K562 (cell line): ENCODE measurements around the gene SPRR1A. TPM values are rescaled to one million over a fixed set of nuclear protein-coding genes. Genes with fewer than 3 reads are reported as not detected.

Experiments used
- ATAC-seq: fragments of 200-7000 bp; cut with Tn5 transposase; 3 replicates; pipeline ENCODE4 v1.9.1; 2020; ENCODE audit warnings: moderate library complexity
- BruUV-seq: library from RNA; stranded (reverse); fragments of 400-500 nt; replicated peaks from 2 replicates; lab custom pipeline; 2021; lab: Mats Ljungman, UMichigan
- CTCF ChIA-PET: fragments of 300-600 bp; formaldehyde crosslinking; extraction: SDS; loops from one replicate; lab custom pipeline; 2021; ENCODE audit warnings: low intra/inter-chr PET ratio; lab: Yijun Ruan, JAX
- POLR2A ChIA-PET: fragments of 300-600, 350-650 bp; sonication (Branson Sonifier 250); formaldehyde crosslinking; extraction: SDS; loops from one replicate; lab custom pipeline; 2021; ENCODE audit warnings: antibody characterized with exemption, inconsistent platforms; lab: Yijun Ruan, JAX
- DNase-seq, 4 experiments: peaks; one replicate each; pipeline versions ENCODE4 v3.0.0 to v3.0.0-alpha.2; 2011 to 2018; ENCODE audit warnings: low spot score in 3 of 4, mixed read lengths in 3 of 4; ENCODE audit errors: extremely low read depth in 1 of 4
- FAIRE-seq: peaks from 2 replicates; lab custom pipeline; 2011; peaks lifted over from hg19 to GRCh38; lab: Jason Lieb, UNC
- H2AFZ ChIP-seq: 2 replicates; pipeline ENCODE4 v1.6.0; 2011; ENCODE audit warnings: low read depth, low read length, control low read depth, inconsistent platforms
- H3K27ac ChIP-seq: fragments of 200-600 bp; 3 replicates; pipeline ENCODE4 v1.8.0; 2011; ENCODE audit warnings: low read depth, mild to moderate bottlenecking, control low read depth, inconsistent platforms, low read length, moderate library complexity, mixed read lengths; ENCODE audit errors: extremely low read depth
- H3K27me3 ChIP-seq, 2 experiments: fragments of 300-600 bp in 1 of 2; 2 replicates in 1 of 2; 3 replicates in 1 of 2; pipeline versions ENCODE4 v1.6.0 to v1.8.0; 2011; ENCODE audit warnings: inconsistent platforms in 2 of 2, low read length in 2 of 2, mild to moderate bottlenecking in 1 of 2, mixed read lengths in 1 of 2, moderate library complexity in 1 of 2; ENCODE audit not compliant: control insufficient read depth in 2 of 2, insufficient read depth in 2 of 2
- H3K36me3 ChIP-seq: fragments of 300-600 bp; 3 replicates; pipeline ENCODE4 v1.8.0; 2011; ENCODE audit warnings: mild to moderate bottlenecking, low read length, inconsistent platforms; ENCODE audit not compliant: control insufficient read depth, insufficient read depth
- H3K4me1 ChIP-seq, 2 experiments: fragments of 200-600 bp in 1 of 2; replicated peaks in 1 of 2; 2 replicates in 1 of 2; 3 replicates in 1 of 2; pipeline versions ENCODE4 v1.5.1 to v1.8.0; 2011; ENCODE audit warnings: inconsistent platforms in 2 of 2, low read length in 2 of 2, mild to moderate bottlenecking in 1 of 2, mixed read lengths in 1 of 2, moderate library complexity in 1 of 2; ENCODE audit not compliant: control insufficient read depth in 2 of 2, insufficient read depth in 2 of 2
- H3K4me2 ChIP-seq: 2 replicates; pipeline ENCODE4 v1.6.1; 2011; ENCODE audit warnings: low read length, control low read depth, inconsistent platforms, mixed read lengths; ENCODE audit not compliant: insufficient read depth
- H3K4me3 ChIP-seq: fragments of 200-600 bp; sonication (generic), shearing (Covaris generic); 2 replicates; pipeline ENCODE4 v1.5.1; 2016; ENCODE audit warnings: control low read depth, inconsistent platforms
- H3K79me2 ChIP-seq: fragments of 200-600 bp; 3 replicates; pipeline ENCODE4 v1.8.0; 2011; ENCODE audit warnings: low read length, inconsistent platforms; ENCODE audit not compliant: control insufficient read depth, insufficient read depth
- H3K9ac ChIP-seq, 2 experiments: 2 replicates each; pipeline versions ENCODE4 v1.6.0 to v1.6.1; 2011; ENCODE audit warnings: low read depth in 2 of 2, low read length in 2 of 2, control low read depth in 1 of 2, inconsistent platforms in 1 of 2, mild to moderate bottlenecking in 1 of 2, mixed read lengths in 1 of 2; ENCODE audit not compliant: insufficient read depth in 1 of 2
- H3K9me1 ChIP-seq: one replicate; pipeline ENCODE4 v1.6.0; 2011; ENCODE audit warnings: inconsistent platforms, mild to moderate bottlenecking, low read length, moderate library complexity; ENCODE audit not compliant: control insufficient read depth, insufficient read depth
- H3K9me3 ChIP-seq: replicated peaks from 2 replicates; pipeline ENCODE4 v1.5.1; 2011; ENCODE audit warnings: low read depth, low read length, inconsistent platforms; ENCODE audit not compliant: control insufficient read depth, insufficient read depth
- H4K20me1 ChIP-seq: replicated peaks from 2 replicates; pipeline ENCODE4 v1.6.1; 2011; ENCODE audit warnings: low read length, inconsistent platforms, mixed read lengths; ENCODE audit not compliant: control insufficient read depth, insufficient read depth
- CEBPG ChIP-seq, 3 experiments: fragments of 200-800 bp in 1 of 3; sonication (Bioruptor generic) in 1 of 3; sonication (generic) in 1 of 3; formaldehyde crosslinking in 1 of 3; IDR thresholded peaks in 2 of 3; conservative IDR thresholded peaks in 1 of 3; 2 replicates each; pipeline versions ENCODE4 v1.6.1 to v1.8.0; 2016 to 2022; ENCODE audit warnings: missing compliant biosample characterization in 2 of 3, missing genetic modification characterization in 2 of 3, mild to moderate bottlenecking in 1 of 3, missing genetic modification reagents in 1 of 3
- DPF2 ChIP-seq: fragments of 450-650 bp; IDR thresholded peaks from 2 replicates; pipeline ENCODE4 v1.6.1; 2016
- EHMT2 ChIP-seq: fragments of 450-650 bp; IDR thresholded peaks from 2 replicates; pipeline ENCODE4 v1.6.1; 2018; ENCODE audit warnings: antibody characterized with exemption
- KAT7 ChIP-seq: sonication (generic); formaldehyde crosslinking; IDR thresholded peaks from 2 replicates; pipeline ENCODE4 v1.8.0; 2022; ENCODE audit warnings: missing genetic modification reagents, mild to moderate bottlenecking, borderline replicate concordance
- PHB ChIP-seq: fragments of 250-450 bp; sonication (Bioruptor Pico); IDR thresholded peaks from 2 replicates; pipeline ENCODE4 v1.5.0; 2021
- POLR3G ChIP-seq: IDR thresholded peaks from 2 replicates; pipeline ENCODE4 v1.6.1; 2011; ENCODE audit not compliant: insufficient read length, insufficient replicate concordance; ENCODE audit errors: extremely low read depth
- PTBP1 ChIP-seq: fragments of 200-400 bp; formaldehyde crosslinking; IDR thresholded peaks from 2 replicates; pipeline ENCODE4 v1.6.1; 2017; ENCODE audit warnings: low read depth, low read length
- RCOR1 ChIP-seq, 2 experiments: IDR thresholded peaks; 2 replicates each; pipeline ENCODE4 v1.6.1; 2012; ENCODE audit warnings: low read depth in 2 of 2, low read length in 2 of 2, borderline replicate concordance in 1 of 2, improper control_type of control experiment in 1 of 2
- SIN3B ChIP-seq: fragments of 450-650 bp; IDR thresholded peaks from 2 replicates; pipeline ENCODE4 v1.6.1; 2017; ENCODE audit warnings: low read depth, mild to moderate bottlenecking, moderate library complexity
- TFE3 ChIP-seq: fragments of 450-650 bp; formaldehyde crosslinking; IDR thresholded peaks from 2 replicates; pipeline ENCODE4 v1.4.0; 2020; ENCODE audit warnings: mild to moderate bottlenecking, mixed read lengths
- ZBTB43 ChIP-seq: sonication (generic); formaldehyde crosslinking; IDR thresholded peaks from 2 replicates; pipeline ENCODE4 v1.8.0; 2023; ENCODE audit warnings: mild to moderate bottlenecking, missing genetic modification reagents
- ZC3H4 ChIP-seq: sonication (generic); formaldehyde crosslinking; IDR thresholded peaks from 2 replicates; pipeline ENCODE4 v1.9.0; 2021; ENCODE audit warnings: missing genetic modification reagents, borderline replicate concordance
- ZHX1 ChIP-seq: fragments of 150-350 bp; conservative IDR thresholded peaks from 2 replicates; pipeline ENCODE4 v1.6.1; 2014; ENCODE audit warnings: low read length
- ZNF143 ChIP-seq: sonication (generic); formaldehyde crosslinking; IDR thresholded peaks from 2 replicates; pipeline ENCODE4 v1.9.0; 2022; ENCODE audit warnings: mild to moderate bottlenecking, missing genetic modification reagents
- ZNF324 ChIP-seq: fragments of 250-450 bp; sonication (Bioruptor Pico); IDR thresholded peaks from 2 replicates; pipeline ENCODE4 v1.4.0; 2020; ENCODE audit warnings: mild to moderate bottlenecking
- WGBS: fragments of 100-300 bp; shearing (Covaris generic); methylation state at CpG from one replicate; pipeline ENCODE4 v1.1.6; 2016; ENCODE audit warnings: low coverage, mixed read lengths; ENCODE audit not compliant: insufficient coverage; ENCODE audit errors: missing lambda C conversion rate; 5-methylcytosine and 5-hydroxymethylcytosine counted together
- in situ Hi-C: fragments of 300-500 bp; cut with MboI; formaldehyde crosslinking; loops from 4 replicates; pipeline ENCODE4 v1.15.0; 2018; ENCODE audit warnings: inconsistent platforms, mixed read lengths
- intact Hi-C: fragments of 100-400 bp; cut with micrococcal nuclease; formaldehyde crosslinking; loops from 2 replicates; pipeline ENCODE4 v1.14.2; 2022
- polyA plus RNA-seq, 8 experiments: library from polyadenylated mRNA; depleted of rRNA in 4 of 8; stranded (reverse) in 5 of 8; unstranded in 3 of 8; fragments of >200 nt; fragmentation: Nextera tagmentation in 2 of 8; fragmentation: Illumina TruSeq in 1 of 8; extraction: Ambion mirVana in 2 of 8; extraction: Trizol in 1 of 8; gene quantifications; 2 replicates each; pipeline versions ENCODE4 v1.2.1 to v1.2.3, GENCODE V29; 2011 to 2014; ENCODE audit warnings: inconsistent platforms in 1 of 8, missing spikeins in 1 of 8
- total RNA-seq, 7 experiments: library from RNA; depleted of rRNA in 6 of 7; stranded (reverse); fragments of >200 nt in 6 of 7; fragmentation: Illumina TruSeq in 2 of 7; extraction: Trizol in 2 of 7; gene quantifications; 2 replicates each; pipeline versions ENCODE4 v1.2.1 to v1.2.3, GENCODE V29; 2011 to 2021; ENCODE audit warnings: low replicate concordance in 1 of 7

Gene SPRR1A
- total and polyA plus RNA-seq, 9 of the 15 experiments (the other 6 are each of a cell fraction or from before 2014, with no cell fraction given), result not detected

GRCh38 chr1:152965853-152966252 lies 18.0 kb upstream of the SPRR1A start:
- no TSS peak for BruUV-seq
- Histone ChIP-seq H3K27me3 (peaks cover 7 to 16% of the 10 kb centered on the region in 2 experiments; a peak in 4 of 5 replicates), H3K4me2 (no peak overlapping the region), H3K9me1 (no peaks in the 10 kb centered on the region), H3K27ac (no peak overlapping the region), H2AFZ (no peak overlapping the region), H3K9me3 (no peaks in the 10 kb centered on the region), H3K79me2 (no peaks in the 10 kb centered on the region), H3K36me3 (no peaks in the 10 kb centered on the region), H3K9ac (no peak overlapping the region), H3K4me3 (no peak overlapping the region), H4K20me1 (no peaks in the 10 kb centered on the region), H3K4me1 (no peaks in the 10 kb centered on the region)
- TF ChIP-seq TFE3 (CRISPR knock-in tag), result no peak
- TF ChIP-seq ZC3H4 (CRISPR knock-in tag), result no peak
- no peak for TF ChIP-seq EHMT2
- no peak for TF ChIP-seq KAT7 (CRISPR knock-in tag)
- TF ChIP-seq ZNF324, result no peak
- TF ChIP-seq ZBTB43 (CRISPR knock-in tag), result no peak
- no peak for TF ChIP-seq PHB (CRISPR knock-in tag)
- no peak for TF ChIP-seq DPF2
- no peak for TF ChIP-seq PTBP1
- TF ChIP-seq SIN3B, result no peak
- no peak for TF ChIP-seq ZNF143
- TF ChIP-seq ZHX1, result no peak
- TF ChIP-seq CEBPG (CRISPR knock-in tag; IDR thresholded peaks at IDR 0.05), result no peak
- no peak for TF ChIP-seq CEBPG (tag; conservative IDR thresholded peaks at IDR 0.05 in 1 of 2, IDR thresholded peaks at IDR 0.05 in 1 of 2)
- TF ChIP-seq RCOR1 (IDR thresholded peaks at IDR 0.05; ENCODE audit: borderline replicate concordance in 1 of 2, low read depth in 2 of 2, low read length in 2 of 2), result no peak
- no peak for TF ChIP-seq POLR3G
- WGBS, result 2% methylated on average over 4 of the region's 4 CpGs
- CTCF ChIA-PET, result no interaction called here
- in situ Hi-C loops, result loop anchor here (25.0 kb wide), 1 partner anchor 221 kb away; no protein-coding TSS in a partner anchor
- intact Hi-C loops, result no loop called here
- DNase-seq (no peak), FAIRE-seq (no peak), ATAC-seq (no peak)
- POLR2A ChIA-PET, result interaction anchor here (0.6 to 0.9 kb wide), 2 partner anchors 165 to 323 kb away, joined by 3 read pairs; no protein-coding TSS in a partner anchor
